ENCODE measurements around the gene ACTA1.
A peak's percentile ranks its signal among the peaks of the same experiment; 100 is the strongest.
"Not testable (repeated sequence)": the region's sequence is repeated elsewhere in the genome, so short reads cannot be mapped to it uniquely, and the experiment has no call there.

ACTA1 gene

GRCh38 chr1:229440851-229441537 is 7.1 kb upstream of the ACTA1 start:
- peak; percentile 77 for DNase-seq (ENCODE audit: low read depth, low spot score)

GRCh38 chr1:229438021-229438420 is 4.1 kb upstream of the ACTA1 start:
- no peak for DNase-seq (ENCODE audit: low read depth, low spot score)

GRCh38 chr1:229437443-229437842 is 3.5 kb upstream of the ACTA1 start:
- peak; percentile 51 for DNase-seq (ENCODE audit: low read depth, low spot score)

- no peak for DNase-seq (ENCODE audit: low read depth, low spot score)
Measured at GRCh38 chr1:229436201-229436600, 2.3 kb upstream of the ACTA1 start.

GRCh38 chr1:229434641-229435051 is 752 bp upstream of the ACTA1 start:
- DNase-seq (ENCODE audit: low read depth, low spot score) = no peak

- DNase-seq (ENCODE audit: low read depth, low spot score) = no peak
Measured at GRCh38 chr1:229433364-229434004, 410 bp downstream of the ACTA1 start.

GRCh38 chr1:229432905-229433304 is 989 bp downstream of the ACTA1 start:
- no peak for DNase-seq (ENCODE audit: low read depth, low spot score)

GRCh38 chr1:229432116-229432461 is 1.8 kb downstream of the ACTA1 start:
- no peak for DNase-seq (ENCODE audit: low read depth, low spot score)

GRCh38 chr1:229431284-229432115 is 2.4 kb downstream of the ACTA1 start:
- DNase-seq (ENCODE audit: low read depth, low spot score) = no peak

GRCh38 chr1:229430761-229431283 is 3.1 kb downstream of the ACTA1 start:
- peak; percentile 86 for DNase-seq (ENCODE audit: low read depth, low spot score)

GRCh38 chr1:229428256-229428655 is 5.6 kb downstream of the ACTA1 start:
- no peak for DNase-seq (ENCODE audit: low read depth, low spot score)

- no peak for DNase-seq (ENCODE audit: low read depth, low spot score)
Measured at GRCh38 chr1:229427572-229427971, 6.3 kb downstream of the ACTA1 start.

GRCh38 chr1:229425564-229426159 is 8.2 kb downstream of the ACTA1 start:
- no peak for DNase-seq (ENCODE audit: low read depth, low spot score)

- DNase-seq (ENCODE audit: low read depth, low spot score) = no peak
Measured at GRCh38 chr1:229420765-229421164, 13.1 kb downstream of the ACTA1 start.

GRCh38 chr1:229420224-229420623 is 13.7 kb downstream of the ACTA1 start:
- DNase-seq (ENCODE audit: low read depth, low spot score) = no peak

GRCh38 chr1:229418586-229418985 is 15.3 kb downstream of the ACTA1 start:
- DNase-seq (ENCODE audit: low read depth, low spot score) = not testable (repeated sequence)

- not testable (repeated sequence) for DNase-seq (ENCODE audit: low read depth, low spot score)
Measured at GRCh38 chr1:229412810-229413209, 21.1 kb downstream of the ACTA1 start.

- no peak for DNase-seq (ENCODE audit: low read depth, low spot score)
Measured at GRCh38 chr1:229412056-229412455, 21.8 kb downstream of the ACTA1 start.

GRCh38 chr1:229411434-229412055 is 22.3 kb downstream of the ACTA1 start:
- DNase-seq (ENCODE audit: low read depth, low spot score) = no peak

GRCh38 chr1:229410692-229411433 is 23.0 kb downstream of the ACTA1 start:
- DNase-seq (ENCODE audit: low read depth, low spot score) = peak; percentile 69

- no peak for DNase-seq (ENCODE audit: low read depth, low spot score)
Measured at GRCh38 chr1:229410370-229410691, 23.6 kb downstream of the ACTA1 start.

Measured in astrocyte of the hippocampus (primary cell).